GM23248 (cell line): ENCODE measurements around the gene EXOC3L2.

Experiments
- EZH2 ChIP-seq: fragments of 200-600 bp; sonication (generic); IDR thresholded peaks from 2 replicates; pipeline ENCODE4 v1.6.1; 2018; ENCODE audit warnings: antibody characterized with exemption, mild to moderate bottlenecking; ENCODE audit not compliant: insufficient read depth, poor library complexity, severe bottlenecking
- EZH2phosphoT487 ChIP-seq: fragments of 200-600 bp; sonication (generic); IDR thresholded peaks from 2 replicates; pipeline ENCODE4 v1.6.1; 2018; ENCODE audit warnings: antibody characterized with exemption, moderate library complexity, mild to moderate bottlenecking, low read depth; ENCODE audit not compliant: insufficient read depth

DNA sequence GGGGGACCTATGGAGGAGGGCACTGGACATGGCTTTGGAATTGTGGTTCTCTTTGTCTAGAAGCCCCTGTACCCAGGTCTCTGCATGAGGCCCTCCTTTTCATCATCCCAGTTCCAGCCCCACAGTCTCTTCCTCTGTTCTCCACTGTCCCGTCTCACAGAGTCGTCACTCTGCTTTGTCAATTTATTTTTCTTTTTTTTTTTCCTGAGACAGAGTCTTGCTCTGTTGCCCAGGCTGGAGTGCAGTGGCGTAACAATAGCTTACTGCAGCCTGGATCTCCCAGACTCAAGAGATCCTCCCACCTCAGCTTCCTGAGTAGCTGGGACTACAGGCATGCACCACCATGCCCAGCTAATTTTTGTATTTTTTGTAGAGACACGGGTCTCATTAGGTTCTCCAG lies 619 bp upstream of the EXOC3L2 start:
- TF ChIP-seq EZH2 (no peak), EZH2phosphoT487 (no peak)
